Uterus (tissue), 2 donors: ENCODE measurements around the gene ROM1.

Source experiments
- POLR2A ChIP-seq, 2 donors: fragments of 450-650 bp; IDR thresholded peaks; one replicate each; pipeline ENCODE4 v1.6.1; 2016; ENCODE audit warnings: antibody characterized with exemption in 2 of 2, mild to moderate bottlenecking in 1 of 2, moderate library complexity in 1 of 2
- TF ChIP-seq, protein P1 (sequence below), 4 experiments: fragments of 200-600 bp in 2 of 4; fragments of 450-650 bp in 2 of 4; sonication (generic) in 2 of 4; IDR thresholded peaks; one replicate each; pipeline ENCODE4 v1.5.1; 2016 to 2019; ENCODE audit warnings: antibody characterized with exemption in 4 of 4, mild to moderate bottlenecking in 2 of 4, moderate library complexity in 1 of 4

DNA sequence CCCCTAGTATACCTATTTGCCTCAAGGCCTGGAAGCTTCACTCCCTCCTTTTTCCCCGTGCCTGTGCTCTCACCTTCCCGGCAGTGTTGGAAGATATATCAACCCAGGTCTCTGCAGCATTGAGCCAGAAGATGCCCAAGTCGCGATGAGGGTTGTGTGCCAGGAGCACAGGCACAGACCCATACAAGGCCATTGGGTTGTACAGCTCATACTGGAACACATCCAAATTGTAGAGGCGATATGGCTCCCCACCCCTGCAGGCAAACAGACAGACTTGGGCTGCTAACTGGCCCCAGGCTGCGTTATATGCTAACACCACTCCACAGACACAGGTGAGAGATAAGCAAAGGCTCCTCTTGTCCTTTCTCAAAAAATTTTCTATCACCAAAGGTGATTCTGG, 19.4 kb downstream of the ROM1 start:
- TF ChIP-seq POLR2A (IDR thresholded peaks at IDR 0.05): no peak
- TF ChIP-seq, protein P1, sequence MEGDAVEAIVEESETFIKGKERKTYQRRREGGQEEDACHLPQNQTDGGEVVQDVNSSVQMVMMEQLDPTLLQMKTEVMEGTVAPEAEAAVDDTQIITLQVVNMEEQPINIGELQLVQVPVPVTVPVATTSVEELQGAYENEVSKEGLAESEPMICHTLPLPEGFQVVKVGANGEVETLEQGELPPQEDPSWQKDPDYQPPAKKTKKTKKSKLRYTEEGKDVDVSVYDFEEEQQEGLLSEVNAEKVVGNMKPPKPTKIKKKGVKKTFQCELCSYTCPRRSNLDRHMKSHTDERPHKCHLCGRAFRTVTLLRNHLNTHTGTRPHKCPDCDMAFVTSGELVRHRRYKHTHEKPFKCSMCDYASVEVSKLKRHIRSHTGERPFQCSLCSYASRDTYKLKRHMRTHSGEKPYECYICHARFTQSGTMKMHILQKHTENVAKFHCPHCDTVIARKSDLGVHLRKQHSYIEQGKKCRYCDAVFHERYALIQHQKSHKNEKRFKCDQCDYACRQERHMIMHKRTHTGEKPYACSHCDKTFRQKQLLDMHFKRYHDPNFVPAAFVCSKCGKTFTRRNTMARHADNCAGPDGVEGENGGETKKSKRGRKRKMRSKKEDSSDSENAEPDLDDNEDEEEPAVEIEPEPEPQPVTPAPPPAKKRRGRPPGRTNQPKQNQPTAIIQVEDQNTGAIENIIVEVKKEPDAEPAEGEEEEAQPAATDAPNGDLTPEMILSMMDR (IDR thresholded peaks at IDR 0.05): no peak
